Measurements from ENCODE around the gene PFKFB4. TPM values are rescaled to one million over a fixed set of nuclear protein-coding genes. Genes with fewer than 3 reads are reported as not detected.

Gene PFKFB4
- total and polyA plus RNA-seq, 2 of the 4 experiments (the other 2 are of a cell fraction), result 16.9 to 17.0 TPM

GRCh38 chr3:48538451-48538850, 18.2 kb downstream of the PFKFB4 start:
- Histone ChIP-seq H2BK120ac (ENCODE audit: low read depth, low read length) (no peak overlapping the region), H3K9ac (ENCODE audit: low read depth, low read length) (no peak overlapping the region), H3K4me2 (ENCODE audit: low read depth, low read length) (no peak overlapping the region), H4K5ac (ENCODE audit: low read depth, low read length) (no peak overlapping the region), H3K27me3 (ENCODE audit: control insufficient read depth, insufficient read depth, low read length) (no peaks in the 10 kb centered on the region), H2AK5ac (ENCODE audit: low read depth, low read length) (no peak overlapping the region), H2AK9ac (replicated peaks; ENCODE audit: low read depth, low read length, poor library complexity) (no peak overlapping the region), H3K23ac (ENCODE audit: low read depth, low read length) (no peak overlapping the region), H4K20me1 (ENCODE audit: insufficient read depth, low read length) (no peaks in the 10 kb centered on the region; the same call in 1 of the 2 replicates), H2BK15ac (ENCODE audit: low read depth, low read length) (no peak overlapping the region), H3K36me3 (ENCODE audit: control insufficient read depth, insufficient read depth, low read length) (peaks cover 54% of the 10 kb centered on the region), H2BK5ac (ENCODE audit: low read depth, low read length, poor library complexity, severe bottlenecking) (no peak overlapping the region), H3K56ac (ENCODE audit: extremely low read depth, insufficient read depth, low read length) (no peak overlapping the region), H2AFZ (replicated peaks; ENCODE audit: low read length, poor library complexity) (no peak overlapping the region), H3K9me3 (ENCODE audit: control insufficient read depth, insufficient read depth, low read length) (no peaks in the 10 kb centered on the region), H3K79me1 (ENCODE audit: low read depth in 1 of 2, low read length in 2 of 2) (no peaks in the 10 kb centered on the region; a peak in 1 of 4 replicates), H3K14ac (replicated peaks; ENCODE audit: low read depth, low read length) (no peak overlapping the region), H4K91ac (ENCODE audit: insufficient read depth, low read depth, low read length) (no peak overlapping the region), H3K27ac (ENCODE audit: insufficient read depth, low read length) (no peak overlapping the region), H3K4me3 (ENCODE audit: insufficient read depth, low read depth, low read length) (no peak overlapping the region), H3K9me1 (ENCODE audit: insufficient read depth, low read length) (peaks cover 5% of the 10 kb centered on the region; the same call in 1 of the 2 replicates), H3K4ac (ENCODE audit: low read depth, low read length) (no peak overlapping the region), H3K4me1 (ENCODE audit: control insufficient read depth, insufficient read depth, low read length) (no peaks in the 10 kb centered on the region), H3K18ac (ENCODE audit: low read depth, low read length) (no peak overlapping the region), H2BK20ac (ENCODE audit: low read depth, low read length) (no peak overlapping the region), H4K8ac (ENCODE audit: low read depth in 2 of 2, low read length in 2 of 2) (no peak overlapping the region)
- no TSS peak for BruUV-seq (replicated peaks)
- dilution Hi-C loops (cut with HindIII; ENCODE audit: low sequenced_read_pairs, unreplicated experiment) (no loop called here), in situ Hi-C loops (cut with MboI; ENCODE audit: low sequenced_read_pairs) (no loop called here), intact Hi-C loops (cut with micrococcal nuclease) (no loop called here)
- DNase-seq, result no peak
- ChIA-PET CTCF (no interaction called here), POLR2A (ENCODE audit: unreplicated experiment) (no interaction called here)
- whole genome bisulfite sequencing, 2 experiments (ENCODE audit: extremely low coverage in 2 of 2, insufficient read length in 1 of 2), result 98% methylated on average over 8 of the region's 12 CpGs; no CpG with 5 or more reads in 1 of the 2 experiments
- TF ChIP-seq NFE2L2 (IDR thresholded peaks at IDR 0.05; ENCODE audit: low read depth, low read length) (no peak), RFX5 (IDR thresholded peaks at IDR 0.05; ENCODE audit: low read depth, low read length) (no peak), MXI1 (IDR thresholded peaks at IDR 0.05; ENCODE audit: borderline replicate concordance, low read depth, low read length) (no peak), CHD1 (IDR thresholded peaks at IDR 0.05; ENCODE audit: low read depth, low read length) (no peak), FOS (IDR thresholded peaks at IDR 0.05; ENCODE audit: low read depth, low read length) (no peak), RCOR1 (IDR thresholded peaks at IDR 0.05; ENCODE audit: insufficient replicate concordance, low read length) (no peak), MAFK (IDR thresholded peaks at IDR 0.05; ENCODE audit: low read depth, low read length) (no peak), BHLHE40 (IDR thresholded peaks at IDR 0.05; ENCODE audit: low read depth, low read length) (no peak), CTCF (conservative IDR thresholded peaks at IDR 0.05; ENCODE audit: low read depth, low read length) (no peak), POLR2A (IDR thresholded peaks at IDR 0.05; ENCODE audit: low read depth, low read length) (no peak), SMC3 (IDR thresholded peaks at IDR 0.05; ENCODE audit: low read depth, low read length) (no peak), MAZ (IDR thresholded peaks at IDR 0.05; ENCODE audit: borderline replicate concordance, low read depth, low read length) (no peak), RAD21 (IDR thresholded peaks at IDR 0.05; ENCODE audit: low read length) (no peak), CEBPB (IDR thresholded peaks at IDR 0.05; ENCODE audit: low read depth, low read length) (no peak), USF2 (IDR thresholded peaks at IDR 0.05; ENCODE audit: low read depth, low read length) (no peak), ELK1 (IDR thresholded peaks at IDR 0.05; ENCODE audit: borderline replicate concordance, low read depth, low read length) (no peak)
- ATAC-seq (ENCODE audit: low read depth), result no peak
